Esophagus muscularis mucosa (tissue), 4 donors: Measurements from ENCODE around the gene NRG4.

Experiments used
- CTCF ChIP-seq, 3 experiments: fragments of 200-600 bp in 2 of 3; fragments of 450-650 bp in 1 of 3; sonication (generic) in 2 of 3; IDR thresholded peaks; one replicate each; pipeline ENCODE4 v1.5.1; 2017 to 2019; ENCODE audit warnings: antibody characterized with exemption in 3 of 3, mild to moderate bottlenecking in 2 of 3, moderate library complexity in 1 of 3
- EP300 ChIP-seq: sonication (generic); formaldehyde crosslinking; IDR thresholded peaks from one replicate; pipeline ENCODE4 v1.6.1; 2017; ENCODE audit warnings: antibody characterized with exemption
- POLR2A ChIP-seq: fragments of 450-650 bp; IDR thresholded peaks from one replicate; pipeline ENCODE4 v1.6.1; 2017; ENCODE audit warnings: antibody characterized with exemption, moderate library complexity, mild to moderate bottlenecking, low read depth
- POLR2AphosphoS5 ChIP-seq, 2 donors: sonication (generic); formaldehyde crosslinking; IDR thresholded peaks; one replicate each; pipeline ENCODE4 v1.6.1; 2017; ENCODE audit warnings: antibody characterized with exemption in 2 of 2

DNA sequence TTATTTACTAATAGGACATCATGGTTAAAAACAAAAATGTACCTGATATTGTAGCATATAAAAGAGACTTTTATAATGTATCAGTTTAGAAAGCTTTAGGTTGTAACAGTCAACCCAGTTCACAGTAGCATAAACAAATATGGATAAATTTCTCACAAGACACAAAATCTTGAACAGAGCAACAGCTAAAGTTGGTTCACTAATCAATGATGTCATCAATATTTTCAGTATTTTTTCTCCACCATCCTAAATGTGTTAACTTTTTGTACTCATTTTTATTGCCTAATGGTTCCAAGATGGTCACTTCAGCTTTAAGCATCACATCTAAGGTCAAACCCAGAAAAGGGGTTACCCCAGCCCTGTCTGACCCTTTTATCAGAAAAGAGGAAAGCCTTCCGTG, 21.2 kb upstream of the NRG4 start:
- no peak for TF ChIP-seq CTCF (IDR thresholded peaks at IDR 0.05)
- TF ChIP-seq POLR2A: no peak
- TF ChIP-seq POLR2AphosphoS5 (IDR thresholded peaks at IDR 0.05): no peak
- no peak for TF ChIP-seq EP300
